Smooth muscle cell (in vitro differentiated cells): Measurements from ENCODE around the gene FPR2. TPM values are rescaled to one million over a fixed set of nuclear protein-coding genes. Genes with fewer than 3 reads are reported as not detected.

Source experiments
- DNase-seq: peaks from one replicate; lab custom pipeline; 2025; ENCODE audit not compliant: unreplicated experiment; lab: John Stamatoyannopoulos, UW
- H2AFZ ChIP-seq: fragments of 200-600 bp; sonication (generic); 2 replicates; pipeline ENCODE4 v1.6.0; 2016; ENCODE audit warnings: antibody characterized with exemption, low read depth, mild to moderate bottlenecking
- H3F3A ChIP-seq: fragments of 200-600 bp; sonication (generic); 2 replicates; pipeline ENCODE4 v1.6.0; 2017; ENCODE audit warnings: antibody characterized with exemption, low read depth
- H3K27ac ChIP-seq: fragments of 200-600 bp; sonication (generic); 2 replicates; pipeline ENCODE4 v1.5.1; 2016; ENCODE audit warnings: low read depth, mild to moderate bottlenecking
- H3K27me3 ChIP-seq: fragments of 200-600 bp; sonication (generic); 2 replicates; pipeline ENCODE4 v1.6.1; 2016; ENCODE audit warnings: low read depth, mild to moderate bottlenecking
- H3K36me3 ChIP-seq: fragments of 200-600 bp; sonication (generic); 2 replicates; pipeline ENCODE4 v1.5.1; 2016; ENCODE audit warnings: low read depth
- H3K4me1 ChIP-seq: fragments of 200-600 bp; sonication (generic); 2 replicates; pipeline ENCODE4 v1.5.1; 2016; ENCODE audit warnings: low read depth
- H3K4me2 ChIP-seq: fragments of 200-600 bp; sonication (generic); 2 replicates; pipeline ENCODE4 v1.6.0; 2016; ENCODE audit warnings: mild to moderate bottlenecking
- H3K4me3 ChIP-seq: fragments of 200-600 bp; sonication (generic); 2 replicates; pipeline ENCODE4 v1.5.1; 2016; ENCODE audit warnings: mild to moderate bottlenecking
- H3K79me2 ChIP-seq: fragments of 200-600 bp; sonication (generic); 2 replicates; pipeline ENCODE4 v1.6.0; 2016; ENCODE audit warnings: low read depth, mild to moderate bottlenecking
- H3K9ac ChIP-seq: fragments of 200-600 bp; sonication (generic); 2 replicates; pipeline ENCODE4 v1.6.0; 2016; ENCODE audit warnings: low read depth
- H3K9me3 ChIP-seq: fragments of 200-600 bp; sonication (generic); replicated peaks from 2 replicates; pipeline ENCODE4 v1.5.1; 2016; ENCODE audit warnings: low read depth
- H4K20me1 ChIP-seq: fragments of 200-600 bp; sonication (generic); 2 replicates; pipeline ENCODE4 v1.6.0; 2016; ENCODE audit warnings: low read depth
- WGBS: methylation state at CpG from one replicate; pipeline ENCODE4 v1.1.7; 2016; ENCODE audit warnings: low lambda C conversion rate; 5-methylcytosine and 5-hydroxymethylcytosine counted together
- polyA plus RNA-seq: library from polyadenylated mRNA; unstranded; fragments of >200 nt; fragmentation: Nextera tagmentation; extraction: Ambion mirVana; gene quantifications from 2 replicates; pipeline ENCODE4 v1.2.1, GENCODE V29; 2016
- total RNA-seq: library from RNA; depleted of rRNA; stranded (reverse); fragments of >200 nt; gene quantifications from 2 replicates; pipeline ENCODE4 v1.2.3, GENCODE V29; 2014
- TF ChIP-seq, protein P1 (sequence below): fragments of 200-600 bp; sonication (generic); IDR thresholded peaks from 2 replicates; pipeline ENCODE4 v1.5.1; 2017; ENCODE audit warnings: borderline replicate concordance, mild to moderate bottlenecking, antibody characterized with exemption; ENCODE audit not compliant: insufficient read depth, poor library complexity, severe bottlenecking

FPR2 gene
- total and polyA plus RNA-seq, 2 experiments from 2014 or later, result not detected

DNA sequence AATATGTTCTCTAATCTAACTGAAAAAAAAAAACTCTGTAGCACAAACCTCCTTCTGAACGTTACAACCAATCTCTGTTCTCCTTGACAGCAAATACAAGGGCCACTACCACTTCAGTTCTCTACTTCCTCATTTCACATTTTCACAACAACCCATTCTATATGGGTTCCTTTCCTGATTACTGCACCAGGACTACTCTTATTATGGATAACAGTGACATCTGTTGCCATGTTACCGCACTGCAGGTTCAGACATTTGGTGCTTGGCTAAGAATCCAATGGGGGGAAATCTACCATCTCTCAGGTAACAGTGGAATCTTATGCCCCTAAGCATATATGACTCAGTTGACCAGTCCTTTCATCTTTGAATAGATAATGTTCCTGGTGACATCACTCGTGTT lies 22.4 kb downstream of the FPR2 start:
- Histone ChIP-seq H3K4me3 (no peak overlapping the region), H2AFZ (no peak overlapping the region), H3K27ac (no peak overlapping the region), H3K9me3 (no peaks in the 10 kb centered on the region), H3K36me3 (no peaks in the 10 kb centered on the region), H3K79me2 (no peaks in the 10 kb centered on the region), H3K4me1 (no peaks in the 10 kb centered on the region), H3K27me3 (no peaks in the 10 kb centered on the region), H3K9ac (no peak overlapping the region), H3K4me2 (no peak overlapping the region), H4K20me1 (no peaks in the 10 kb centered on the region), H3F3A (no peaks in the 10 kb centered on the region)
- 49% methylated on average over 3 of the region's 3 CpGs for WGBS
- TF ChIP-seq, protein P1, sequence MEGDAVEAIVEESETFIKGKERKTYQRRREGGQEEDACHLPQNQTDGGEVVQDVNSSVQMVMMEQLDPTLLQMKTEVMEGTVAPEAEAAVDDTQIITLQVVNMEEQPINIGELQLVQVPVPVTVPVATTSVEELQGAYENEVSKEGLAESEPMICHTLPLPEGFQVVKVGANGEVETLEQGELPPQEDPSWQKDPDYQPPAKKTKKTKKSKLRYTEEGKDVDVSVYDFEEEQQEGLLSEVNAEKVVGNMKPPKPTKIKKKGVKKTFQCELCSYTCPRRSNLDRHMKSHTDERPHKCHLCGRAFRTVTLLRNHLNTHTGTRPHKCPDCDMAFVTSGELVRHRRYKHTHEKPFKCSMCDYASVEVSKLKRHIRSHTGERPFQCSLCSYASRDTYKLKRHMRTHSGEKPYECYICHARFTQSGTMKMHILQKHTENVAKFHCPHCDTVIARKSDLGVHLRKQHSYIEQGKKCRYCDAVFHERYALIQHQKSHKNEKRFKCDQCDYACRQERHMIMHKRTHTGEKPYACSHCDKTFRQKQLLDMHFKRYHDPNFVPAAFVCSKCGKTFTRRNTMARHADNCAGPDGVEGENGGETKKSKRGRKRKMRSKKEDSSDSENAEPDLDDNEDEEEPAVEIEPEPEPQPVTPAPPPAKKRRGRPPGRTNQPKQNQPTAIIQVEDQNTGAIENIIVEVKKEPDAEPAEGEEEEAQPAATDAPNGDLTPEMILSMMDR, result peak; percentile 19
- no peak for DNase-seq

DNA sequence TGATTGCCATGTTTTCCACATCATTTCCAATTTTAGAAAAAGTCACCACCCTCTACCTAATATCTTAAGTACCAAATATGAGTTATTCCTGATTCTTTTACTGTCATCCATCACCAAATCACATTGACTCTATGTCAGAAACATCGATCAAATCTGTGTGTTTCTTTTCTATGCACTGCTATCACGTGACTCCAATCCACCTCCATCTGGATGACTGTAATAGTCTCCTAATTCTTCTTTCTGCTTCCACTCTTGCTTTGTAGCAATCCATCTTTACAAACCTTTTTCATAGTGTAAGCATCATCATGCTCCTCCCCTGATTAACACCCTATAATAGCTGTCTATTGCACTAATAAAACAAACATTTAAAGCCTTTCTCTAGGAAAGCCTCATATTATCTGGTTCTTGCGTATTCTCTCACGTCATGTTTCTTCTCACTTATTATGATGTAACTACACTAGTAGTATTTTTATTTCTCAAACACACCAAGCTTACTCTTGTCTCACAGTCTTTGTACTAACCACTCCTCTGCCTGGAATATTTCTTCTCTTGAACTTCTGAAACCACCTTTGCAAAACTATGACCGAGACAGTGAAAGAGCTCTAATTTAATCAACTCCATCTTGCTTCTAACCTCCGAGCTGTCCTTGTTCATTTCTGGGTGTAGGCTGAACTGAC lies 23.3 kb downstream of the FPR2 start:
- Histone ChIP-seq H3K27ac (no peak overlapping the region), H3K27me3 (no peaks in the 10 kb centered on the region), H3K4me2 (no peak overlapping the region), H4K20me1 (no peaks in the 10 kb centered on the region), H3K4me1 (no peaks in the 10 kb centered on the region), H3K4me3 (no peak overlapping the region), H3K36me3 (no peaks in the 10 kb centered on the region), H3F3A (no peaks in the 10 kb centered on the region), H3K9ac (no peak overlapping the region), H3K79me2 (no peaks in the 10 kb centered on the region), H2AFZ (no peak overlapping the region), H3K9me3 (no peaks in the 10 kb centered on the region)
- TF ChIP-seq, protein P1, result no peak
- WGBS, result 67% methylated on average over 6 of the region's 6 CpGs
- no peak for DNase-seq

DNA sequence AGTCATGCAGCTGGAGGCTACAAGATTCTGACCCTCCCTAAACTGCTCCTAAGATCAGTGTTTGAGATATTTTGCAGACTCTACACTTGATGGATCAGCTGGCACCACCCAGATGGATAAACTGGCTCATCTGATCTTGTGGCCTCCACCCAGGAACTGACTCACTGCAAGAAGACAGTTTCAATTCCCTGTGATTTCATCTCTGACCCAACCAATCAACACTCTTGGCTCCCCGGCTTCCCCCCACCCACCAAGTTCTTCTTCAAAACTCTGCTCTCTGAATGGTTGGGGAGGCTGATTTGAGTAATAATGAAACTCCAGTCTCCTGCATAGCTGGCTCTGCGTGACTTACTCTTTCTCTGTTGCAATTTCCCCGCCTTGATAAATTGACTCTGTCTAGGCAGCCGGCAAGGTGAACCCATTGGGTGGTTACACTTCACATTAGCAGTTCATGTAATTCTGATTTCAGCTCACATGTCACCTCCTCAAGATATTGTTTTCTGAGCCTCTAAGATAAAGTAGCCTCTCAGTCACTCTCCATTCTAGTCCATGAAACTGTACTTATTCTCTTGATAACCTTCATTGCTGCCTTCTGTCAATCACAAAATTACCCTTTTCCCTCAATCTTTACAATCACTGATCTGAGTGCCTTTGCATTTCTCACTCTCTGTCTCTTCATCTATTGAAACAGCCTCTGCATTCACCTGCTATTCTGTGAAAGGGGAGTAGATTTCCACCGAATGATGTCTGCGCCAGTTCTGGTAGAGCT lies 24.1 kb downstream of the FPR2 start:
- no peaks in the 10 kb centered on the region for H4K20me1 ChIP-seq
- no peaks in the 10 kb centered on the region for H3K4me1 ChIP-seq
- no peak overlapping the region for H2AFZ ChIP-seq
- H3K4me3 ChIP-seq, result no peak overlapping the region
- H3K36me3 ChIP-seq, result no peaks in the 10 kb centered on the region
- no peaks in the 10 kb centered on the region for H3K27me3 ChIP-seq
- H3K9me3 ChIP-seq, result no peaks in the 10 kb centered on the region
- H3K4me2 ChIP-seq, result no peak overlapping the region
- H3F3A ChIP-seq, result no peaks in the 10 kb centered on the region
- TF ChIP-seq, protein P1, result no peak
- no peak overlapping the region for H3K9ac ChIP-seq
- no peaks in the 10 kb centered on the region for H3K79me2 ChIP-seq
- 86% methylated on average over 6 of the region's 6 CpGs for WGBS
- no peak for DNase-seq
- H3K27ac ChIP-seq, result no peak overlapping the region
